Activated T-helper 17 cell treated with anti-CD3 and anti-CD28 coated beads, Interleukin-2, amount 50 U/mL, for 72 hours (primary cell): ENCODE measurements around the gene CTSE. TPM values are rescaled to one million over a fixed set of nuclear protein-coding genes. Genes with fewer than 3 reads are reported as not detected.

ENCODE experiments used
- ATAC-seq: fragments of 150-1000 bp; cut with Tn5 transposase; replicated peaks from 2 replicates; pipeline ENCODE4 v1.10.0; 2021; ENCODE audit warnings: mild to moderate bottlenecking, moderate library complexity
- H3K27ac Mint-ChIP-seq: one replicate; pipeline ENCODE4 v1.8.0; 2022; ENCODE audit warnings: mixed read lengths
- H3K27me3 Mint-ChIP-seq: one replicate; pipeline ENCODE4 v1.8.0; 2022; ENCODE audit warnings: mixed read lengths
- H3K36me3 Mint-ChIP-seq: one replicate; pipeline ENCODE4 v1.8.0; 2022; ENCODE audit warnings: low read depth, mild to moderate bottlenecking, mixed read lengths
- H3K4me1 Mint-ChIP-seq: one replicate; pipeline ENCODE4 v1.8.0; 2022; ENCODE audit warnings: mixed read lengths
- H3K4me3 Mint-ChIP-seq: one replicate; pipeline ENCODE4 v1.8.0; 2022; ENCODE audit warnings: mild to moderate bottlenecking, mixed read lengths
- H3K9me3 Mint-ChIP-seq: one replicate; pipeline ENCODE4 v1.8.0; 2022; ENCODE audit warnings: mixed read lengths
- total RNA-seq, 2 donors: library from RNA; stranded (reverse); gene quantifications; one replicate each; pipeline ENCODE4 v1.2.3, GENCODE V29; 2022

Gene CTSE
- total RNA-seq, 2 donors from 2014 or later, result not detected

- no peak overlapping the region for H3K4me3 Mint-ChIP-seq
- no peak for ATAC-seq
- no peaks in the 10 kb centered on the region for H3K27me3 Mint-ChIP-seq
- no peaks in the 10 kb centered on the region for H3K4me1 Mint-ChIP-seq
- H3K27ac Mint-ChIP-seq, result no peak overlapping the region
- H3K36me3 Mint-ChIP-seq, result no peaks in the 10 kb centered on the region
- peaks cover 7% of the 10 kb centered on the region for H3K9me3 Mint-ChIP-seq
These were observed 43.3 kb downstream of the CTSE start for GRCh38 chr1:205980237-205980870.

- H3K9me3 Mint-ChIP-seq, result peaks cover 7% of the 10 kb centered on the region
- H3K36me3 Mint-ChIP-seq, result no peaks in the 10 kb centered on the region
- no peak overlapping the region for H3K4me3 Mint-ChIP-seq
- no peaks in the 10 kb centered on the region for H3K27me3 Mint-ChIP-seq
- no peaks in the 10 kb centered on the region for H3K4me1 Mint-ChIP-seq
- no peak for ATAC-seq
- no peak overlapping the region for H3K27ac Mint-ChIP-seq
These were observed 44.4 kb downstream of the CTSE start for GRCh38 chr1:205979301-205979700.

- no peak for ATAC-seq
- H3K27me3 Mint-ChIP-seq, result no peaks in the 10 kb centered on the region
- H3K9me3 Mint-ChIP-seq, result peaks cover 7% of the 10 kb centered on the region
- no peak overlapping the region for H3K4me3 Mint-ChIP-seq
- no peaks in the 10 kb centered on the region for H3K36me3 Mint-ChIP-seq
- H3K27ac Mint-ChIP-seq, result no peak overlapping the region
- H3K4me1 Mint-ChIP-seq, result peaks cover 2% of the 10 kb centered on the region
These were observed 45.0 kb downstream of the CTSE start for GRCh38 chr1:205978676-205979075.

GRCh38 chr1:205977402-205978014, 46.2 kb downstream of the CTSE start:
- peaks cover 10% of the 10 kb centered on the region for H3K4me1 Mint-ChIP-seq
- no peaks in the 10 kb centered on the region for H3K27me3 Mint-ChIP-seq
- ATAC-seq, result peak; percentile 90
- peaks cover 7% of the 10 kb centered on the region for H3K9me3 Mint-ChIP-seq
- H3K4me3 Mint-ChIP-seq, result no peak overlapping the region
- H3K27ac Mint-ChIP-seq, result no peak overlapping the region
- no peaks in the 10 kb centered on the region for H3K36me3 Mint-ChIP-seq

GRCh38 chr1:205976708-205977401, 46.8 kb downstream of the CTSE start:
- Mint-ChIP-seq H3K9me3 (peaks cover 1% of the 10 kb centered on the region), H3K27ac (no peak overlapping the region), H3K27me3 (no peaks in the 10 kb centered on the region), H3K4me1 (peaks cover 10% of the 10 kb centered on the region), H3K4me3 (no peak overlapping the region), H3K36me3 (no peaks in the 10 kb centered on the region)
- no peak for ATAC-seq

GRCh38 chr1:205976036-205976435, 47.7 kb downstream of the CTSE start:
- ATAC-seq, result no peak
- no peaks in the 10 kb centered on the region for H3K27me3 Mint-ChIP-seq
- no peaks in the 10 kb centered on the region for H3K9me3 Mint-ChIP-seq
- H3K27ac Mint-ChIP-seq, result no peak overlapping the region
- no peak overlapping the region for H3K4me3 Mint-ChIP-seq
- peaks cover 10% of the 10 kb centered on the region for H3K4me1 Mint-ChIP-seq
- H3K36me3 Mint-ChIP-seq, result no peaks in the 10 kb centered on the region

- Mint-ChIP-seq H3K4me1 (peaks cover 10% of the 10 kb centered on the region), H3K27me3 (no peaks in the 10 kb centered on the region), H3K27ac (no peak overlapping the region), H3K36me3 (no peaks in the 10 kb centered on the region), H3K9me3 (no peaks in the 10 kb centered on the region), H3K4me3 (no peak overlapping the region)
- ATAC-seq, result no peak
These were observed 48.2 kb downstream of the CTSE start for GRCh38 chr1:205975387-205975998.

GRCh38 chr1:205974712-205975111, 49.0 kb downstream of the CTSE start:
- H3K4me3 Mint-ChIP-seq, result no peak overlapping the region
- no peaks in the 10 kb centered on the region for H3K9me3 Mint-ChIP-seq
- peaks cover 10% of the 10 kb centered on the region for H3K4me1 Mint-ChIP-seq
- ATAC-seq, result no peak
- H3K36me3 Mint-ChIP-seq, result no peaks in the 10 kb centered on the region
- no peak overlapping the region for H3K27ac Mint-ChIP-seq
- no peaks in the 10 kb centered on the region for H3K27me3 Mint-ChIP-seq

- peaks cover 10% of the 10 kb centered on the region for H3K4me1 Mint-ChIP-seq
- H3K27ac Mint-ChIP-seq, result no peak overlapping the region
- no peaks in the 10 kb centered on the region for H3K36me3 Mint-ChIP-seq
- no peaks in the 10 kb centered on the region for H3K27me3 Mint-ChIP-seq
- H3K4me3 Mint-ChIP-seq, result no peak overlapping the region
- ATAC-seq, result no peak
- no peaks in the 10 kb centered on the region for H3K9me3 Mint-ChIP-seq
These were observed 50.1 kb downstream of the CTSE start for GRCh38 chr1:205973377-205974232.

GRCh38 chr1:205972491-205973168, 51.1 kb downstream of the CTSE start:
- peaks cover 10% of the 10 kb centered on the region for H3K4me1 Mint-ChIP-seq
- no peak overlapping the region for H3K4me3 Mint-ChIP-seq
- no peaks in the 10 kb centered on the region for H3K27me3 Mint-ChIP-seq
- no peaks in the 10 kb centered on the region for H3K9me3 Mint-ChIP-seq
- H3K36me3 Mint-ChIP-seq, result no peaks in the 10 kb centered on the region
- ATAC-seq, result no peak
- no peak overlapping the region for H3K27ac Mint-ChIP-seq

- peaks cover 10% of the 10 kb centered on the region for H3K4me1 Mint-ChIP-seq
- H3K9me3 Mint-ChIP-seq, result no peaks in the 10 kb centered on the region
- H3K4me3 Mint-ChIP-seq, result no peak overlapping the region
- no peaks in the 10 kb centered on the region for H3K36me3 Mint-ChIP-seq
- no peak overlapping the region for H3K27ac Mint-ChIP-seq
- no peaks in the 10 kb centered on the region for H3K27me3 Mint-ChIP-seq
- no peak for ATAC-seq
These were observed 51.6 kb downstream of the CTSE start for GRCh38 chr1:205972081-205972480.

- no peaks in the 10 kb centered on the region for H3K9me3 Mint-ChIP-seq
- ATAC-seq, result no peak
These were observed 52.6 kb downstream of the CTSE start for GRCh38 chr1:205971082-205971481.

GRCh38 chr1:205970486-205970885, 53.2 kb downstream of the CTSE start:
- Mint-ChIP-seq H3K4me1 (peaks cover 10% of the 10 kb centered on the region), H3K27me3 (no peaks in the 10 kb centered on the region), H3K36me3 (no peaks in the 10 kb centered on the region), H3K9me3 (no peaks in the 10 kb centered on the region), H3K4me3 (no peak overlapping the region), H3K27ac (no peak overlapping the region)
- ATAC-seq, result no peak

More at GRCh38 chr1:205971082-205971481, 52.6 kb downstream of the CTSE start:
- H3K4me3 Mint-ChIP-seq, result no peak overlapping the region
- no peaks in the 10 kb centered on the region for H3K36me3 Mint-ChIP-seq
- peaks cover 10% of the 10 kb centered on the region for H3K4me1 Mint-ChIP-seq
- H3K27ac Mint-ChIP-seq, result no peak overlapping the region
- no peaks in the 10 kb centered on the region for H3K27me3 Mint-ChIP-seq

GRCh38 chr1:205969229-205969628, 54.5 kb downstream of the CTSE start:
- no peaks in the 10 kb centered on the region for H3K36me3 Mint-ChIP-seq
- H3K27ac Mint-ChIP-seq, result no peak overlapping the region
- H3K9me3 Mint-ChIP-seq, result no peaks in the 10 kb centered on the region
- H3K4me1 Mint-ChIP-seq, result peaks cover 10% of the 10 kb centered on the region
- no peak for ATAC-seq
- H3K4me3 Mint-ChIP-seq, result no peak overlapping the region
- H3K27me3 Mint-ChIP-seq, result no peaks in the 10 kb centered on the region
